ENCODE measurements around the gene CNN1.
A peak's percentile ranks its signal among the peaks of the same experiment; 100 is the strongest.
"Not testable (repeated sequence)": the region's sequence is repeated elsewhere in the genome, so short reads cannot be mapped to it uniquely, and the experiment has no call there.

Gene CNN1

DNA sequence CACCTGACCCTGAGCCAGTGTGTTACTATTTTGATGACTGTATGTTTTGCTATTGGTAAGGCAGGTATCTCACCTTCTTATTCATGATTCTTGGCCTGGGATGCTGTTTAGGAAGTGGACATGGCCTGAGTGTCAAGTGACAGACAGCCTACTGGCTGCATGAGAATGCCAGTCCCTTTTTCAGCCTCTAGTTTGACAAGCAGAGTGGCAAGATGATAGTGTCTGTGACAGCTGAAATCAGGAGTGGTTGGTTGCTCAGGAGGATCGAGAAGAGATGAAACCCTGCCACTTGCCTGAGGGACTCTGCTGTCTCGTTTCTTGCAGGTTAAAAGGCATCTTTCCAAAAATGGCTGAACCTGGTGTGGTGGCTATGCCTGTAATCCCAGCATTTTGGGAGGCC, 27.5 kb downstream of the CNN1 start:
- no peak for DNase-seq (ENCODE audit: low spot score)

GRCh38 chr19:11570039-11570462, 31.4 kb downstream of the CNN1 start:
- DNase-seq (ENCODE audit: low spot score), result no peak

DNA sequence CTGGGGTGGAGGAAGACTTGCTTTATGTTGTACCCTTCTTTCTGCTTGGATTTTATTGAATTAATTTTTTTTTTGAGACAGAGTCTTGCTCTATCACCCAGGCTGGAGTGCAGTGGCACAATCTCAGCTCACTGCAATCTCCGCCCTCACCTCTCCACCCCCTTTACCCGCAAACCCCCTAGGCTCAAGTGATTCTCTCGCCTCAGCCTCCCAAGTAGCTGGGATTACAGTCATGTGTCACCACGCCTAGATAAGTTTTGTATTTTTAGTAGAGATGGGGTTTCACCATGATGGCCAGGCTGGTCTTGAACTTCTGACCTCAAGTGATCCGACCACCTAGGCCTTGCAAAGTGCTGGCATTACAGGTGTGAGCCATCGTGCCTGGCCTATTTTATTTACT, 34.7 kb downstream of the CNN1 start:
- DNase-seq (ENCODE audit: low spot score), result not testable (repeated sequence)

- not testable (repeated sequence) for DNase-seq (ENCODE audit: low spot score)
Observed at GRCh38 chr19:11573763-11574162, 35.1 kb downstream of the CNN1 start.

GRCh38 chr19:11574689-11575088, 36.0 kb downstream of the CNN1 start:
- DNase-seq (ENCODE audit: low spot score), result no peak

- DNase-seq (ENCODE audit: low spot score), result no peak
Observed at GRCh38 chr19:11576227-11576626, 37.6 kb downstream of the CNN1 start.

GRCh38 chr19:11577451-11578257, 39.0 kb downstream of the CNN1 start, which contains the start of gene ACP5:
Gene ACP5 (minus strand): TSS chr19:11577645. CDS start chr19:11577317, 328 bp downstream.
- peak; percentile 78 for DNase-seq (ENCODE audit: low spot score)

- DNase-seq (ENCODE audit: low spot score), result peak; percentile 38
Observed at GRCh38 chr19:11578258-11579142, 39.8 kb downstream of the CNN1 start.

DNA sequence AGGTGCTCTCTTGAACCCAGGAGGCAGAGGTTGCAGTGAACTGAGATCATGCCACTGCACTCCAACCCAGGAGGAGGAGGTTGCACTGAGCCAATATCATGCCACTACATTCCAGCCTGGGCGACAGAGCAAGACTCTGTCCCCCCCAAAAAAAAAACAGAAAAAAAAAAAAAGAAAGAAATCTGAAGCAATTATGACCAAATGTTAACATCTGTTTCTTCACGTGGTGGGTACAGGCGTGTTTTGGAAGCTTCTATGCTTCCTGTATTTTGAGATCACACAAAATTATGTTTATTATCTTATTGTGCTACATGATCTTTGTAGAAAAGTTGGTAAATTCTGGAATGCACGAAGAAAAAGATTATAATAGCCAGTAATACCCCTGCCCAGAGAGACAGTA, 41.5 kb downstream of the CNN1 start:
- DNase-seq (ENCODE audit: low spot score), result no peak

DNA sequence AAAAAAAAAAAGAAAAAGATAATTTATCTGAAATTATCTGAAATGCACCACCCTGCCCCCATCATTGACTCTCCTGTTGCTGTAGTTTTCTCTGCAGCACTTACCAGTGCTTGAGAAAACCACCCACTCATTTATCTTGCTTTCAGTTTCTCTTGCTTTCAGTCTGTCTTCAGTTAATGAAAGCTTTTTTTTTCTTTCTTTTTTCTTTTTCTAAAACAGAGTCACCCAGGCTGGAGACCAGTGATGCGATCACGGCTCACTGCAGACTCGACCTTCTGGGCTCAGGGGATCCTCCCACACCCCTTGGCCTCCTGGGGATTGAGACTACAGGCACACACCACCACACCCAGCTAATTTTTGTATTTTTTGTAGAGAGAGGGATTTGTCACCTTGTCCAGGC, 43.1 kb downstream of the CNN1 start:
- DNase-seq (ENCODE audit: low spot score), result no peak

- DNase-seq (ENCODE audit: low spot score), result no peak
Observed at GRCh38 chr19:11586331-11586730, 47.7 kb downstream of the CNN1 start.

DNA sequence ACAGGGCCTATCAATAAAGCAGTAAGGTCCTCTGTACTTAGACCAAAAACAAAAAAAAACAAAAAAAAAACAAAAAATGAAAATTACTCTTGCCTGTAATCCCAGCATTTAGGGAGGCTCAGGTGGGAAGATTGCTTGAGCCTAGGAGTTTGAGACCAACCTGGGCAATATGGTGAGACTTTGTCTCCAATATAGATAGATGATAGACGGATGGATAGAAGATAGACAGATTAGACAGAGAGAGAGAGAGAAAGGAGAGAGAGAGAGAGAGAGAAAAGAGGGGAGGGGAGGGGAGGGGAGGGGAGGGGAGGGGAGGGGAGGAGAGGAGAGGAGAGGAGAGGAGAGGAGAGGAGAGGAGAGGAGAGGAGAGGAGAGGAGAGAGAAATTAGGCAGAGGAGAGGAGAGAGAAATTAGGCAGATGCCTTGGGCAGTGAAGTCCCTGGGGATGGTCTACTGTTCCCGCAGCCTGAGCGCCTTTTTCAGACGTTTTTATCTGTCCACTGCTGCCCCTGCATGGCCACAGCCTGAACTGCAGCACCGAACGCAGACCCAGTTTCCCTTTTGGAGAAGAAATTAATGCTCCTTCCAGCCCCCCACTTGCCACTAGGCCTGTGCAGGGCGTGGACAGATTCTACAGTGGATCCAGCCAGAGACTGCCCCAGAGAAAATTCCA, 48.8 kb downstream of the CNN1 start:
- DNase-seq (ENCODE audit: low spot score), result peak; percentile 73

- DNase-seq (ENCODE audit: low spot score), result no peak
Observed at GRCh38 chr19:11587975-11588631, 49.5 kb downstream of the CNN1 start.

GRCh38 chr19:11594084-11594483, 55.4 kb downstream of the CNN1 start:
- no peak for DNase-seq (ENCODE audit: low spot score)

DNA sequence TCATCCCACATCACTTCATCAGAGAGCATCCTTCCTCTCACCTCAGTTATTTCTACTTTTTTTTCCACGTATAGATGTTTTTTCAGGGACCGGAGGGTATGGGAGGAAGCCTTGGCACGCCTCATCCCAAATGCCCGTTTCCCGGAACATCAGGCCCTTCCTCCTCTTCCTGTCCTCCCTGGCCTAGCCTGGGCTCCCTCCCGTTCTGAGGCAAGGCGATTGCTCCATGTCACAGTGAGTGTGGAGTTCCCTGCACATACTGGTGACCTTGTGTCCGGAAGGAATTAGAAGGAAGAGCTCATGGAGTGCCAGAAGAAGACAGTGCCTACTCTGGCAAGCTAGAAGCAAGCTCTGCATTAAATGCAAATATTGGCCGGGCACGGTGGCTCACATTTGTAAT, 57.5 kb downstream of the CNN1 start:
- DNase-seq (ENCODE audit: low spot score), result no peak

DNA sequence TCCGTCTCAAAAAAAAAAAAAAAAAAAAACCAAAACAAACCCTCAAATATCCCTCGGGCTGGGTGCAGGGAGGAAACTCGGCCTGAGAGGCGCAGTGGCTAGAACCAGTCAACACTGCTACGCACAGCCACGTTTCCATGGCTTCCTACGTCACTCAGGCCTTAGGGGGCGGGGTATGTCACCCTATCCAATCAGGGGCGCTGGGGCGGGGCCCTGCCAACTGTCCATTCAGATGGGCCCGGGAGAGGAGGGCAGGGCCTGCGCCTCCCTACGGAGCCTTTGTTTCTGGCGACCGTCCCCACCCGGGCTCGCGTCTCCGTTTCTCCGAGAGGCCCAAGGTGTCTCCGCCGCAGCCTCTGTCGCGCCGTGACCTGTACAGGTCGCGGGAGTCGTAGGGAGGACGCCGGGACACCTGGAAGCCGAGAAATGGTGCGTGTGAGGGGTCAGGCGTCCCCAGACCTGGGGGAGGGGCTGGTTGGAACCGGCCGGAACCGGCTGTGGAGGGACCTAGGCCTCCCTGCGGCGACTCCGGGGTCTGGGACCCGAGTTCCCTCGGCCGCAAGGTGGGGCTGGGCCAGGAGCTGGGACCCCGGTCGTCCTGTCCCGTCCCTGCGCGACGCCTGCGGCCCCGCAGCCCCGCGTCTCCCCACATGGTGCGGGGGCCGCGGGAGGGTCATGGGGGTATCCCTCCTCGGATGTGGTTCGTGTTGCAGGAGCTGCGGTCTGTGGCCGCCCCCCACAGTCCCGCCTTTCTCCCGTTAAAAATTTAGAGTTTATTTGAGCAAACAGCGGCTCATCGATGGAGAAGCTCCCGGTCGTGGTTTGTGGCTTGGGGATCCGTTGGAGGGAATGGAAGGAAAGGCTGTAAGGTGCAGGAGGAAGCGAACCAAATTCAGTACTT, 58.8 kb downstream of the CNN1 start, which contains the start of gene ZNF627:
Gene ZNF627, plus strand, starts transcription at position 282 of the 901 bp plus-strand sequence. Its CDS starts 145 bp downstream, at position 427.
- peak; percentile 99 for DNase-seq (ENCODE audit: low spot score)

DNA sequence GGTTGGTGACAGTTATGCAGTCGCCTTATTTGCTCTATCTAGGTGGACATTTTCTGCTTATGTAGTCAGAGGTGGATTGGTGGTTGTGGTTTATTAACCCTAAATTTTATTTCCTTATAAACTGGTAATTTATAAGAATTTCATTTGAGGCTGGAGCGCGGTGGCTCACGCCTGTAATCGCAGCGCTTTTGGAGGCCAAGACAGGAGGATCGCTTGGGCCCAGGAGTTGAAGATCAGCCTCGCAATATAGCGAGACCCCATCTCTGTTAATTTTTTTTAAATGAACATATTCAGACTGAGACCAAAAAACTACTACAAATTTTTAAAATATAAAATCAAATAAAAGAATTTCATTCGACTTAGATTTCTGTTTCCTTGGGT, 59.4 kb downstream of the CNN1 start:
- DNase-seq (ENCODE audit: low spot score), result no peak

- no peak for DNase-seq (ENCODE audit: low spot score)
Observed at GRCh38 chr19:11598746-11599145, 60.1 kb downstream of the CNN1 start.

DNA sequence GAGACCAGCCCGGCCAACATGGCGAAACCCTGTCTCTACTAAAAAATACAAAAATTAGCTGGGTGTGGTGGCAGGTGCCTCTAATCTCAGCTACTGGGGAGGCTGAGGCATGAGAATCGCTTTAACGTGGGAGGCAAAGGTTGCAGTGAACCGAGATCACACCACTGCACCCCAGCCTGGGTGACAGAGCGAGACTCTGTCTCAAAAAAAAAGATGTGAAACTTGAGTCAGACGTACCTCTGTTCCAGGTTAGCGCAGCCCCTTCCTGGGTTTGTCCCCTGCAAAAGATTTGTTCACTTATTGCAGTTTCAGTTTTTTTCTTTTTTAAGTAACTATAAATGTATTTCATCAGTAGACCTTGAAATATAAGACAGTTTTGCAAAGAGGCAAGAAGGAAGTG, 61.1 kb downstream of the CNN1 start:
- DNase-seq (ENCODE audit: low spot score), result not testable (repeated sequence)
